Fibroblast of mammary gland (primary cell): ENCODE data around the gene GCNT2.
"Not testable (repeated sequence)": the region's sequence is repeated elsewhere in the genome, so short reads cannot be mapped to it uniquely, and the experiment has no call there.

ENCODE experiments used
- DNase-seq: peaks from one replicate; pipeline ENCODE4 v3.0.0-alpha.2; 2010; ENCODE audit warnings: low read depth
- H3K4me3 ChIP-seq: 2 replicates; pipeline ENCODE4 v1.5.1; 2011; ENCODE audit warnings: low read depth, mild to moderate bottlenecking, low read length, moderate library complexity; ENCODE audit not compliant: control insufficient read depth
- CTCF ChIP-seq: conservative IDR thresholded peaks from 2 replicates; pipeline ENCODE4 v1.5.1; 2011; ENCODE audit warnings: low read depth, low read length, inconsistent platforms; ENCODE audit not compliant: control insufficient read depth, insufficient read depth

The GCNT2 gene

GRCh38 chr6:10591422-10592160, 70.4 kb downstream of the GCNT2 start:
- TF ChIP-seq CTCF = no peak
- no peak for DNase-seq
- no peak overlapping the region for H3K4me3 ChIP-seq

GRCh38 chr6:10595731-10596664, 74.8 kb downstream of the GCNT2 start:
- no peak for DNase-seq
- no peak for TF ChIP-seq CTCF
- H3K4me3 ChIP-seq = no peak overlapping the region

GRCh38 chr6:10597499-10598001, 76.4 kb downstream of the GCNT2 start:
- H3K4me3 ChIP-seq = no peak overlapping the region
- no peak for TF ChIP-seq CTCF
- DNase-seq = no peak

- no peak for DNase-seq
- H3K4me3 ChIP-seq = no peak overlapping the region
- TF ChIP-seq CTCF = no peak
Observed at GRCh38 chr6:10598084-10598960, 77.2 kb downstream of the GCNT2 start.

- no peak overlapping the region for H3K4me3 ChIP-seq
- DNase-seq = no peak
- no peak for TF ChIP-seq CTCF
Observed at GRCh38 chr6:10599046-10599445, 77.9 kb downstream of the GCNT2 start.

- H3K4me3 ChIP-seq, DNase-seq: not testable (repeated sequence)
Observed at GRCh38 chr6:10600681-10601080, 79.5 kb downstream of the GCNT2 start.

GRCh38 chr6:10603219-10603618, 82.1 kb downstream of the GCNT2 start:
- H3K4me3 ChIP-seq = no peak overlapping the region
- no peak for DNase-seq
- TF ChIP-seq CTCF = no peak
